Gastroesophageal sphincter (tissue), 4 donors: ENCODE measurements around the gene HYOU1. TPM values are rescaled to one million over a fixed set of nuclear protein-coding genes. Genes with fewer than 3 reads are reported as not detected.
A peak's percentile ranks its signal among the peaks of the same experiment; 100 is the strongest.

Source experiments
- ATAC-seq: fragments of 150-250 bp; one replicate; pipeline ENCODE4 v1.9.1; 2016; ENCODE audit warnings: mild to moderate bottlenecking, moderate library complexity
- H3K27ac ChIP-seq, 4 donors: fragments of 200-600 bp; sonication (generic) in 3 of 4; 1 replicate in 3 of 4; 2 replicates in 1 of 4; pipeline ENCODE4 v1.5.1; 2016 to 2019
- H3K27me3 ChIP-seq: fragments of 200-600 bp; sonication (generic); one replicate; pipeline ENCODE4 v1.5.1; 2019
- H3K36me3 ChIP-seq, 2 donors: fragments of 200-600 bp; sonication (generic); one replicate each; pipeline ENCODE4 v1.5.1; 2019; ENCODE audit warnings: control low read depth in 1 of 2
- H3K4me1 ChIP-seq, 3 donors: fragments of 200-600 bp; sonication (generic); 1 replicate in 2 of 3; 2 replicates in 1 of 3; pipeline ENCODE4 v1.5.1; 2016 to 2019; ENCODE audit warnings: control low read depth in 2 of 3
- H3K4me3 ChIP-seq, 2 donors: fragments of 200-600 bp; sonication (generic); one replicate each; pipeline ENCODE4 v1.5.1; 2019; ENCODE audit warnings: mild to moderate bottlenecking in 1 of 2, moderate library complexity in 1 of 2
- H3K9me3 ChIP-seq, 3 donors: fragments of 200-600 bp; sonication (generic); one replicate each; pipeline ENCODE4 v1.5.1; 2017 to 2019; ENCODE audit warnings: control low read depth in 2 of 3
- CTCF ChIP-seq, 4 experiments: fragments of 200-600 bp in 2 of 4; fragments of 450-650 bp in 2 of 4; sonication (generic) in 1 of 4; IDR thresholded peaks; one replicate each; pipeline ENCODE4 v1.5.1; 2017 to 2019; ENCODE audit warnings: antibody characterized with exemption in 4 of 4, mild to moderate bottlenecking in 2 of 4, moderate library complexity in 2 of 4
- EP300 ChIP-seq: sonication (generic); formaldehyde crosslinking; IDR thresholded peaks from one replicate; pipeline ENCODE4 v1.6.1; 2017; ENCODE audit warnings: antibody characterized with exemption, mild to moderate bottlenecking
- POLR2A ChIP-seq, 2 donors: fragments of 450-650 bp; IDR thresholded peaks; one replicate each; pipeline ENCODE4 v1.6.1; 2017; ENCODE audit warnings: antibody characterized with exemption in 2 of 2, mild to moderate bottlenecking in 2 of 2, moderate library complexity in 1 of 2
- POLR2AphosphoS5 ChIP-seq: sonication (generic); formaldehyde crosslinking; IDR thresholded peaks from one replicate; pipeline ENCODE4 v1.6.1; 2017; ENCODE audit warnings: antibody characterized with exemption
- WGBS, 2 donors: methylation state at CpG; one replicate each; pipeline ENCODE4 v1.1.5; 2018; ENCODE audit warnings: low coverage in 1 of 2; 5-methylcytosine and 5-hydroxymethylcytosine counted together
- total RNA-seq, 4 donors: library from RNA; depleted of rRNA; stranded (reverse); fragments of >200 nt; gene quantifications; one replicate each; pipeline ENCODE4 v1.1.0, GENCODE V29; 2016

HYOU1 gene
- total RNA-seq, 4 donors from 2014 or later = 37.8 to 63.0 (median 57.9) TPM

DNA sequence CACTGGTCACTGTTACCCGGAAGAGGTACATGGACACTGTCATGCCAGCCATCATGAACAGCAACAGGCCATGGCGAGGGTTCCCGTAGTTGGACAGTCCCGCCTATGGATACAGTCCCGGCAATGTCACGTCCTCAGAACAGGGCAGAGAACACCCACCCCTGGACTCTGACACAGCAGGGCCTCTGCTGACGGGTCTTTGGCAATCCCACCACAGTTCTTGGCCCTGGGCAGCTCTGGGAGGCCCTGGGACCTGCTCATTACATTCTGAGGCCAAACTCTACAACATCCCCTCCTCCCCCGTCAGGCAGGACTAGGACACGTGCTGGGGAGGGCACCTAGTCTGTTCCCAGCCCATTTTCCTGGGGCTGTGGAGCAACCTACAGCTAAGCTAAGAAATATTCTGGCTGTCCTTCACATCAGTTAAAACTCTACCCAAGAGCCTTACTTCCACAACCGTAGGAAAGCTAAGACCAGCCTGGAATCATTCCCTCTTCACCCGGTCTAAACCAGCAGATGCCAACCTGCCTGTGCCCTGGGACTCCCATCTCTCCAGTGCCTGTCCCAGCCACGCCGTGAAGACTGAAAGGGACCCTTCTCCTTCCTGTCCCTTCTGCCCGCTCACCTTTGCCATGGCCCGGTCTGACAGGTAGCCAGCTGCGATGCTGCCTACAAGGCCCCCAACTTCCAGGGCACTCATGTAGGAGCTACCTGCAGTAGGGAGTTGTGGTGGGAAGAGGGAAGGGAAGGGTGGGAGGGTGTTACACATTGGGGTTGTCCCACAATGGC lies 30.8 kb downstream of the HYOU1 start:
- Histone ChIP-seq H3K4me1 (peaks cover 0 to 46% (median 9%) of the 10 kb centered on the region in 3 donors), H3K4me3 (no peak overlapping the region), H3K36me3 (peaks cover 0 to 71% of the 10 kb centered on the region in 2 donors), H3K9me3 (no peaks in the 10 kb centered on the region), H3K27me3 (no peaks in the 10 kb centered on the region), H3K27ac (peak overlapping the region in 3 of 4 donors; percentile 5 to 41 (median 8))
- WGBS, 2 donors = 63% methylated on average over 3 of the region's 16 CpGs; no CpG with 5 or more reads in 1 of the 2 donors
- TF ChIP-seq POLR2AphosphoS5 (no peak), POLR2A (IDR thresholded peaks at IDR 0.05) (no peak), CTCF (IDR thresholded peaks at IDR 0.05) (no peak), EP300 (no peak)
- no peak for ATAC-seq

GRCh38 chr11:119025541-119025940 lies 31.5 kb downstream of the HYOU1 start:
- TF ChIP-seq EP300 (no peak), POLR2A (IDR thresholded peaks at IDR 0.05) (no peak), CTCF (IDR thresholded peaks at IDR 0.05) (no peak), POLR2AphosphoS5 (no peak)
- Histone ChIP-seq H3K4me1 (peaks cover 0 to 50% (median 13%) of the 10 kb centered on the region in 3 donors), H3K4me3 (no peak overlapping the region), H3K36me3 (peaks cover 0 to 77% of the 10 kb centered on the region in 2 donors), H3K27me3 (no peaks in the 10 kb centered on the region), H3K9me3 (no peaks in the 10 kb centered on the region), H3K27ac (peak overlapping the region in 3 of 4 donors; percentile 8 to 41 (median 40))
- 72 to 85% methylated on average over 4 to 5 of the region's 5 CpGs for WGBS, 2 donors
- ATAC-seq = no peak

GRCh38 chr11:119025099-119025473 lies 31.9 kb downstream of the HYOU1 start:
- peaks cover 0 to 82% of the 10 kb centered on the region in 2 donors for H3K36me3 ChIP-seq
- H3K9me3 ChIP-seq = no peaks in the 10 kb centered on the region
- peaks cover 1 to 53% (median 16%) of the 10 kb centered on the region in 3 donors for H3K4me1 ChIP-seq
- ATAC-seq = no peak
- 60% methylated on average over 1 of the region's 5 CpGs; no CpG with 5 or more reads in 1 of the 2 donors for WGBS, 2 donors
- TF ChIP-seq EP300 (no peak), CTCF (IDR thresholded peaks at IDR 0.05) (no peak), POLR2AphosphoS5 (no peak), POLR2A (IDR thresholded peaks at IDR 0.05) (no peak)
- no peaks in the 10 kb centered on the region for H3K27me3 ChIP-seq
- H3K27ac ChIP-seq = peak overlapping the region in 3 of 4 donors; percentile 9 to 41 (median 40)
- no peak overlapping the region for H3K4me3 ChIP-seq

DNA sequence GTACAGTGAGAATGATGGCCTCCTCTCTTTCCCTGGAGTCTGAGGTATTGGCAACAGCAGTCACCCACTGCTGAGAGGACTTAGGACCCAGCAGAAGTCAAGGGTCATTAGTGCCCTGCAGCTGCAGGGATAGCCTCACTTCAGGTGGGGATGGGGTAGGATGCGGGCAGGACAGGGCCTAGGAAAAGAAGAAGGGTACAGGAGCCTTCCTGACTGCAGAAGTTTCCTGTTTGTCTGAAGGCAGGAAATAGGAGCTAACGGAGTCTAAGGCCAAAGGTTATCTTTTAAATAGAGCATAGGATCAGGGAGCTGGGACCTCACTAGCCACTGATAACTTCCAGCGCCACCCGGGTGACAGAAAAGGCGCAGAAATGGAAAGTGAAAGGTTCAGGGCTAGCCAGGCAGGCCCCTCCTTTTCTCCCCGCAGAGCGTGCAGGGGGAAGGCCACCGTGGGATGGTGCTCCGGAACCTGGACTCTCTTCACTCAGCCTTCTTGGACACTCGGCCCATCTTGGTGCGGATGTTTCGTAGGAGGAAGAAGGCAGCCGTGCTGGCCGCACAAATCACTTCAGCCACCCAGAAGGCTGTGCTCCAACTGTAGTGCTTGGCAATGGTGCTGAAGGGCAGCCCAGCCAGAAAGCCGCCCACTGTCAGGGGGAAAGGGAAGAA lies 32.4 kb downstream of the HYOU1 start:
- H3K4me1 ChIP-seq = peaks cover 3 to 53% (median 14%) of the 10 kb centered on the region in 3 donors
- no peak for ATAC-seq
- no peak overlapping the region for H3K4me3 ChIP-seq
- H3K36me3 ChIP-seq = peaks cover 0 to 85% of the 10 kb centered on the region in 2 donors
- no peak for TF ChIP-seq POLR2A (IDR thresholded peaks at IDR 0.05)
- H3K27me3 ChIP-seq = no peaks in the 10 kb centered on the region
- peak overlapping the region in 3 of 4 donors; percentile 9 to 41 (median 40) for H3K27ac ChIP-seq
- H3K9me3 ChIP-seq = no peaks in the 10 kb centered on the region
- 73% methylated on average over 5 of the region's 15 CpGs; no CpG with 5 or more reads in 1 of the 2 donors for WGBS, 2 donors

DNA sequence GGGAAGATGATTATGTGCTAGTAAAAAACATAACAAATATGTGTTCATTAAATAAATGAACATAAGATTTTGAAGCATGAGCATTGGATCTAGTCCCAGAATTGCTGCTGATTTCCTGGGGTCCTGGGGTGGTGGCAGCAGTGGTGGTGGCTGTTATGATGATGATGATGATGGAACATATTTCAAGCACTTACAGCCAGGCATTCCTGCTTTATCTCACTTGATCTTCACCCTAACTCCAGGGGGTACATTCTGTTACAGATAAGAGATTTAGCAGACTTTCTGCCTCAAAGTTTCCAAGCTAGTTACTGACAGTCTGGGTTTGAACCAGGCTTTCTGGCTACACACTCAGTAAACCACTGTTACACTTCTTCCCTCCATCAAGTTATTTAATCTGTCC lies 33.3 kb downstream of the HYOU1 start:
- no peak overlapping the region for H3K4me3 ChIP-seq
- H3K27ac ChIP-seq = peak overlapping the region in 1 of 4 donors; percentile 41
- H3K4me1 ChIP-seq = peaks cover 3 to 51% (median 11%) of the 10 kb centered on the region in 3 donors
- ATAC-seq = no peak
- H3K27me3 ChIP-seq = no peaks in the 10 kb centered on the region
- no peak for TF ChIP-seq EP300
- TF ChIP-seq CTCF (IDR thresholded peaks at IDR 0.05) = no peak
- no peak for TF ChIP-seq POLR2A (IDR thresholded peaks at IDR 0.05)
- no peak for TF ChIP-seq POLR2AphosphoS5
- no peaks in the 10 kb centered on the region for H3K9me3 ChIP-seq
- H3K36me3 ChIP-seq = peaks cover 0 to 85% of the 10 kb centered on the region in 2 donors
